Mesodermal cell (in vitro differentiated cells): Measurements from ENCODE around the gene DGKD.

ENCODE experiments used
- H3K27ac ChIP-seq: 2 replicates; pipeline ENCODE4 v1.7.0; 2013; ENCODE audit warnings: mild to moderate bottlenecking, low read depth, low read length, moderate library complexity; ENCODE audit not compliant: severe bottlenecking
- H3K36me3 ChIP-seq: 2 replicates; pipeline ENCODE4 v1.7.1; 2013; ENCODE audit warnings: mild to moderate bottlenecking, low read length, moderate library complexity; ENCODE audit not compliant: control insufficient read depth, insufficient read depth
- H3K4me1 ChIP-seq: one replicate; pipeline ENCODE4 v1.7.1; 2013; ENCODE audit warnings: mild to moderate bottlenecking, low read length; ENCODE audit not compliant: insufficient read depth, control insufficient read depth, poor library complexity, severe bottlenecking
- H3K4me3 ChIP-seq: 2 replicates; pipeline ENCODE4 v1.7.0; 2013; ENCODE audit warnings: low read length, control low read depth, mild to moderate bottlenecking; ENCODE audit not compliant: insufficient read depth, poor library complexity, severe bottlenecking; ENCODE audit errors: extremely low read depth
- H3K9me3 ChIP-seq: 2 replicates; pipeline ENCODE4 v1.7.1; 2013; ENCODE audit warnings: mild to moderate bottlenecking, low read length, moderate library complexity; ENCODE audit not compliant: control insufficient read depth
- WGBS, 2 experiments: methylation state at CpG; one replicate each; pipeline ENCODE4 v1.1.5; 2013; ENCODE audit warnings: missing lambda C conversion rate in 2 of 2; ENCODE audit not compliant: insufficient coverage in 2 of 2; 5-methylcytosine and 5-hydroxymethylcytosine counted together

Gene DGKD

DNA sequence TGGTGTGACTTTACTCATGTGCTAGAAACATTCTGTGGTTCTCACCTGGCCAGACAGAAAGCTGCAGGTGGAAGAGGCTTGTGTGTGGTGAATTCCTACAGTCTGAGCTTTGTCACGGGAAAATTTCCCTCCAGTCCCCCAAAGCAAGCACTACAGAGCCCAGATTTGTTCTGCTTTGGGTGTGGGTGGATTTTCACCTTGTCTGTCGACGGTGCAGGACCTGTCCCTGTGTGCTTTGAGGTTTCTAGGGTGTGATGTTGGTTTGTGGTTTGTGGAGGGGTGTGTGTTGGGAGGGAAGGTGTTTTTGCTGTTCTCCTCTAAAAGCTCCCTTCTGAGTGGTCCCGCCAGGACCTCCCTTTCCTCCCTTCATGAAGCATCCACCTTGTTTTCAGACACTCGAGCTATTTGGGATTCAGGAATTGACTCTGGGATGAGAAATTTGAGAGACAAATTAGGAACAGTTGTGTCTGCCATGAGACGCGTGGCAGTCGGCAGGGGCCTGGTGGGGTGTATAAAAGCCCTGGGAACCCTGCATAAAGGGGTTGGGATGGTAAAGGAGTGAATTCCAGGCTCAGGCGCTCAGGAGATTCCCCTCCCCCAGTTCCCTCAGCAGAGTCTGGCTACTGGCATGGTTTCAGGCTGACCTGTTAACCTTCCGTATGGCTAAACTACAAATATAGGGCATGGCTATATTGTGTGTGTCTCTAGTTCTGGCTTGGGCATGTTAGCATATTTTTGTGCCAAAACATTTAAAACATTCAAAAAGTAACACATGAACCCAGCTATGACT, 65.5 kb downstream of the DGKD start:
- H3K36me3 ChIP-seq = peaks cover 3% of the 10 kb centered on the region
- H3K9me3 ChIP-seq = peaks cover 7% of the 10 kb centered on the region
- H3K27ac ChIP-seq = peak overlapping the region; percentile 63
- WGBS, 2 experiments = 40 to 55% methylated on average over 5 of the region's 10 CpGs
- peaks cover 37% of the 10 kb centered on the region for H3K4me1 ChIP-seq
- H3K4me3 ChIP-seq = peak overlapping the region; percentile 3

DNA sequence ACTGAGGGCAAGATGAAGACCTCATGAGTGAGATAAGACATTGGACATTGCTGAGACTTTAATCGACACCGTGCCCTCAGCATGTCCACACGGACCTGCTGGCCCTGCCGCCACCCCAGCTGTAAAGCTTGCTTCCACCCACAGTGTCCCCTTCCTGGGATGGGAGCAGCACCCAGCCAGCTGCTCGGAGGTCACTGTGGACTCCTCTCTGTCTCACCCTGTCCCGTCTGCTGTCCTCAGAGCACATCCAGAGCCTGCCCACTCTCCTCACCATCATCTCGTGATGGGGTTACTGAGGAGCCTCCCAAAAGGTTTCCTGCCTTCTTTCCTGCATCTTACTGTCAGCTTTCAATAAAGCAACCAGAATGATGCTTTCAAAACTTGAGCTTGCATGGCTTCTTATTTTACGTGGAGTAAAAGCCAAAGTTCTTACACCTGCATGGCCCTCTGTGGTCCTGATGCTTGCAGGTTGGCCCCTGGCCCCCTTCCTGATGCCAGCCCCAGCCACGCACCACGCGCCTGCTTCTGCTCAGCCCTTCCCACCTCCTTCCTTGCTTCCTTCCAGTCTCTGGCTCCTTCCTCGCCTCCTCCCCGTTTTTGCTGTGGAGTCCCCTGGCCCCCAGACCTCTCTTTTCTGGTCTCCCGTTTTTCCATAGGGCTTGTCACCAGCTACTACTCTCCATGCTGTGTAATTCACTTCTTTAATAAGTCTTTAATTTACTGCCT, 67.0 kb downstream of the DGKD start:
- H3K4me1 ChIP-seq = peaks cover 33% of the 10 kb centered on the region
- no peak overlapping the region for H3K4me3 ChIP-seq
- peaks cover 3% of the 10 kb centered on the region for H3K36me3 ChIP-seq
- peaks cover 12% of the 10 kb centered on the region for H3K9me3 ChIP-seq
- WGBS, 2 experiments = 93 to 95% methylated on average over 9 to 14 of the region's 14 CpGs
- no peak overlapping the region for H3K27ac ChIP-seq

DNA sequence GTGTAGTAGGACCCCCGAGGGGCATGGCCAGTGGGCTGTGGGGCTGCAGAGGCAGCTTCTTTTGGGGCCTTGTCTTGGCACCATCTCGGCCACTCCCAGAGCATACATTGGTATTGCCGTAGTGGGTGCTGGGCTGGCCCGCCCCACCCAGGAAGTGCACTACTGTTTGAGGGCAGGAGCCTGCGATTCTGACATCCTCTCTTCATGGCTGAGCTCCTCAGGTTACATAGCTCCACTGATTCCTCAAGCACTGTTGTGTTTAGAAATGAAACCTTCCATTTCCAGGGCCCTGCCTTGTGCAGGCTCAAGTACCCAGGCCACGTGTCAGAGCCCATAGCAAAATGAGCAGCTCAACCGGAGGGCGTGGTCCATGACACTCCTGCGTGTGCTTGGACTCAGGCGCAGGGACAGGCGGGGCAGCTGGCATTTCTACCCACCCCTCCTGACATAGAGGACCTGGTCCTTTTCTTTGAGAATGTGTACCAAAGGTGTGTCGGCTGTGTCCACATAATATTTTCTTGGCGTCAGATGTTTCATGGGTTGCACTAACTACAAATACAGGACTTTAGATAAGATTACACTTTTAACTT, 67.9 kb downstream of the DGKD start:
- H3K4me3 ChIP-seq = no peak overlapping the region
- WGBS, 2 experiments = 93 to 95% methylated on average over 10 to 12 of the region's 13 CpGs
- H3K27ac ChIP-seq = no peak overlapping the region

DNA sequence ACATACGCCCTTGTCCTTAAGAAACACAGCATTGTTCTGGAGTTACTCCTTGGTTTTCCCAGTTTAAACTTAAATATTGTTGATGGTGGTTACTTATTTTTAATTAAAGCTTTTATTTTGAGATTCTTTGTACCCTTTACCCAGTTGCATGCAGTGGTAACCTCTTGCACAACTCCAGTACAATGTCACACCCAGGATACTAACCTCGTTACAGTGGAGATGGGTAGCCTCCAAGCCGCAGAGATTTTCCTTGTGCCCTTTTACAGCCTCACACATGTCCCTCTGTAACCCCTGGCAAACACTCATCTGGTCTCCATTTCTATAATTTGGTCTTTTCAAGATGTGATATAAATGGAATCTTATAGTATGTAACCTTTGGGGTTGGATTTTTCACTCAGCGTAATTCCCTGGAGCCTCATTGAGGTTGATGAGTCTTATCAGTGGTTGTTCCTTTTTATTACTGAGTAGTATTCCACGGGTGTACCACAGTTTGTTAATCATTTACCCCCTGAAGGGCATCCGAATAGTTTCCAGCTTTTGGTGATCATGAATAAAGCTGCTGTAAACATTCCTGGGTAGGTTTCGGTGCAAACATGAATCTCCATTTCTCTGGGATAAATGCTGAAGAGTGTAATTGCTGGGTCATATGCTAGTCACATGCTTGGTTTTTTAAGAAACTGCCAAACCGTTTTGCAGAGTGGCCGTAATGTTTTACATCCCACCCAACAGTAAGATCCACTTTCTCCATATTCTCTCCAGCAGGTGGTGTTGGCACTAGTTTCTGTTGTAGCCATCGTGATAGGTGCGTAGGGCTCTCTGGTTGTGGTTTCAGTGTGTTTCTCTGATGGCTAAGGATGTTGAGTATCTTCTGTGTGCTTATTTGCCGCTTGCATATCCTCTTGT, 68.6 kb downstream of the DGKD start:
- H3K36me3 ChIP-seq = peaks cover 3% of the 10 kb centered on the region
- H3K9me3 ChIP-seq = peaks cover 16% of the 10 kb centered on the region
- 95 to 100% methylated on average over 6 to 9 of the region's 12 CpGs for WGBS, 2 experiments
- H3K4me3 ChIP-seq = no peak overlapping the region
- peaks cover 31% of the 10 kb centered on the region for H3K4me1 ChIP-seq
- H3K27ac ChIP-seq = no peak overlapping the region

More for the DNA sequence above, 67.9 kb downstream of the DGKD start:
- Histone ChIP-seq H3K9me3 (peaks cover 16% of the 10 kb centered on the region), H3K36me3 (peaks cover 3% of the 10 kb centered on the region), H3K4me1 (peaks cover 32% of the 10 kb centered on the region)

DNA sequence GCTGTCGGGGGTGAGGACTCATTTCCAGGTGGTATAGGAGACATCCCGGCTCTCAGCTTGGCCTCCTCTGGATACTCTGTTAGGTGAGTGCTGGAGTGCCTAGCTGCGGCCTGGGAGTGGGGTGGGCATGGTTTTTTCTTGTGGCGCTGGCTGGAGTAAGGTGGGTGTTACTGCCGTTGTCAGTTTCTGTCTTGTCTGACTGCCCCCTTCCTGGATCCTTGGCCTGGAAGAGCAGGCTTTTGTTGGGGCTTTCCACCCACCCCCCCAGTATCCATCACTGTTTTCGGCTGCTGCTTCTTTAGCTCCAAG, 69.2 kb downstream of the DGKD start:
- peaks cover 3% of the 10 kb centered on the region for H3K36me3 ChIP-seq
- H3K9me3 ChIP-seq = peaks cover 16% of the 10 kb centered on the region
- 86 to 100% methylated on average over 1 to 3 of the region's 6 CpGs for WGBS, 2 experiments
- no peak overlapping the region for H3K4me3 ChIP-seq
- H3K27ac ChIP-seq = no peak overlapping the region
- peaks cover 29% of the 10 kb centered on the region for H3K4me1 ChIP-seq

DNA sequence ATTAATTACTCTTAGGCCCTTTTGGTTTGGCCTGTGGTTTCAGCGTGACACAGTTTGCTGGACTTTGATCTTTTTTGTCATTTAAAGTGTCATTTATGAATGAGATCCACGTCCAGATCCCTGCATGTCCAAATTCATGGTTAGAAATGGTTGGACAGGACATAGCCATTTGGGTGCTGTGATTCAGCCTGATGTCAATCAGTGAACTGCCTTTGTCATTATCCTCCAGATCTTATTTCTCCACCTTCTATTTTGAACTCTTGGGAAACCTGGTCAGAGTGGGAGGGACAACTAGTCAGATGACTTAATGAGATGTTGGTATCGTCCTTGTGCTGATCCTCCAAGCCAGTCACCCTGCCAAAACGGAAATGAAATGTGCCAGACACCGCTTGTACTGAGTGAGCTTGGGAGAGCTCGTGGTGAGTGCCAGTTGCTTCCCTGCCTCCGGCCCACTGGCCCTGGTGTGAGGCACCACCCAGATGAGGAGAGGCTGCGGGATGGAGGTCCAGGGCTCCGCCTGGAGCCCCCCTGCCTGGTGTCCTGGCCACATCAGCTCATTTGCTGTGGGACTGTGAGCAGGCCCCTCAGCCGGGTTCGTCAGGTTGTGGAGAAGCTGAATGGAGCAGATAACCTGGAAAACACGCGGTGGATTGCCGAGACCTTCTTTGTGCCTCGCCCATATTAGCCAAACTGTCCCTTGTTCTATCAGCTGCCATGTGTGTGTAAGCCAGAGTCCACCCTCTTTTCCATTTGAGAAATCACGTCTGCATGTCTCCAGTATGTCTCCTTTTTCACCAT, 70.1 kb downstream of the DGKD start:
- 95 to 96% methylated on average over 12 to 15 of the region's 16 CpGs for WGBS, 2 experiments
- H3K4me1 ChIP-seq = peaks cover 26% of the 10 kb centered on the region

DNA sequence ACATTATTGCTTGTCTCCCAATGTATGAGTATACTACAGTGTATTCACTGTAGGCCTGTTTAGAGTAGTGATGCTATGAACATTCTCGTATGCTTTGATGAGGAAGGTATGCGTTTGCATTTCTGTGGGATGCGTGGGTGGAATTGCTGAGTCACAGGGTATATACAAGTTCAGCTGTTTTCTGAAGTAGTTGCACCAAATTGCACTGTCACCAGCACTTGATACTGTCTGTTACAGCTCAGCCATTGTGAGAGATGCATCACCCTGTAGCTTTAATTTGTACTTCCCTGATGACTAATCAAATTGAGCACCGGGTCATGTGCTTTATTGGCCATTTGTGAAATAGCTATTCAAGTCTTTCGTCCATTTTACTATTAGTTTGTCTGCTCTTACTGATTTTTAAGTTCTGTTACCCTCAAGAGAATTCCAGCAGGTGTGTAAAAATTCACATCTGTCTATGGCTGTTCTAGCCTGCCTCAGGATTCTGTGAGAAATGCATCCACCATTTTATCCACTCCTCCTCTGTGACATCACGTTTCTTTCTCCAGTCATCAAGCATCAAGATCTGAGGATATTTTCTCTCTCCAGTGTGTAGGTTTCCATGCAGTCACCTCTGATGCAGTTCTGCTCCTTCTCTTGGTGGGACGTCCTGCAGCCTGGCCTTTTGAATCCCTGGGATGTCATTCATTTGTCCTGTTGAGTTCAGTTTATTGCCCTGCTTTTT, 72.5 kb downstream of the DGKD start:
- Histone ChIP-seq H3K36me3 (peaks cover 3% of the 10 kb centered on the region), H3K9me3 (peaks cover 8% of the 10 kb centered on the region), H3K4me1 (peaks cover 20% of the 10 kb centered on the region), H3K27ac (no peak overlapping the region), H3K4me3 (no peak overlapping the region)
- 91 to 94% methylated on average over 4 to 7 of the region's 7 CpGs for WGBS, 2 experiments

More for the DNA sequence above, 70.1 kb downstream of the DGKD start:
- no peak overlapping the region for H3K4me3 ChIP-seq
- no peak overlapping the region for H3K27ac ChIP-seq
- peaks cover 3% of the 10 kb centered on the region for H3K36me3 ChIP-seq
- H3K9me3 ChIP-seq = peaks cover 12% of the 10 kb centered on the region

DNA sequence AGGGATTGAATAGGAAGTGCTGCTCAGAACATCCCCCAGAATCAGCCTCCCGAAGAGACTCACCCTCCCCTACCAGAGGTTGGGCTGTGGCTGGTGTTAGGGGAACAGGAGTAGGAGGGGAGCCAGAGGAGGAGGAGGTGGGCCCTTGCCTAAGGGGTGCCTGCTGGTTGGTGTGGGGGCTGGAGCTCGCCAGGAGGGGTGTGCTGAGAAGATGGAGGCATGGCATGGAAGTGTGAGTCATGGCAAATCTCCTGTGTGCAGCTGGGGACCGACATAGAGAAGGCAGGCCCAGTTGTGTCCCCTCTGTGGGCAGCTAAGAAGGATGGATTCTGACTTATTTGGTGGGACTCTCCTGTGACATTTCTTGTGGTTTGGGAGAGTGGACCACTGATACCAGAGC, 73.7 kb downstream of the DGKD start:
- WGBS, 2 experiments = 71 to 85% methylated on average over 1 to 2 of the region's 3 CpGs
- Histone ChIP-seq H3K9me3 (peaks cover 8% of the 10 kb centered on the region), H3K27ac (no peak overlapping the region), H3K36me3 (peaks cover under 1% of the 10 kb centered on the region), H3K4me3 (no peak overlapping the region), H3K4me1 (peaks cover 16% of the 10 kb centered on the region)

DNA sequence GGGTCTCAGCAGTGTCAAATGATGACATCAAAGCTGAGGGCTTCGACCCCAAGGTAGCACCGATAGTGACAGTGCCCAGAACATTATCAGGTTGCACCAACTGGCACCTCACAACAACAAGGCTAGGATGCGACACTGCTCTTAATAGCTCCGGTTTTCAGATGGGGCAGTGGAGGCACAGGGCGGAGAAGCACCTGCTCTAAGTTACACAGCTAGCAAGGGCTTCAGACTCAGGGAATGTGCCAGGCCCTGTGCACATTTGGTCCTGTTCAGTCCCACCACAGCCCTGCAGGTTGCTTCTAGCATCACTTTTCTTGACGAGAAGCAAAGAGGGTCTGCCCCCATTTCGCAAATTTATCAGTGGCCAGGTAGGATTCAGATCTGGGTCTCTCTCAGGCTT, 74.1 kb downstream of the DGKD start:
- peaks cover 8% of the 10 kb centered on the region for H3K9me3 ChIP-seq
- no peak overlapping the region for H3K4me3 ChIP-seq
- peaks cover 16% of the 10 kb centered on the region for H3K4me1 ChIP-seq
- WGBS, 2 experiments = 95 to 98% methylated on average over 5 to 7 of the region's 7 CpGs
- H3K36me3 ChIP-seq = no peaks in the 10 kb centered on the region
- H3K27ac ChIP-seq = no peak overlapping the region
